HG03558 (cell line): ENCODE measurements around the gene GSG1L.
"Not testable (repeated sequence)": the region's sequence is repeated elsewhere in the genome, so short reads cannot be mapped to it uniquely, and the experiment has no call there.

Experiments used
- ATAC-seq: cut with Tn5 transposase; IDR thresholded peaks from one replicate; pipeline ENCODE4 v1.9.1; 2021; ENCODE audit warnings: moderate number of reproducible peaks; ENCODE audit not compliant: unreplicated experiment; ENCODE audit errors: extremely low read depth

The GSG1L gene

GRCh38 chr16:27993587-27993986 lies 69.9 kb downstream of the GSG1L start:
- ATAC-seq, result no peak

GRCh38 chr16:27991876-27992275 lies 71.6 kb downstream of the GSG1L start:
- ATAC-seq, result no peak

- no peak for ATAC-seq
Observed at GRCh38 chr16:27985981-27986380, 77.5 kb downstream of the GSG1L start.

GRCh38 chr16:27984121-27984520 lies 79.4 kb downstream of the GSG1L start:
- no peak for ATAC-seq

- no peak for ATAC-seq
Observed at GRCh38 chr16:27983244-27983643, 80.3 kb downstream of the GSG1L start.

GRCh38 chr16:27982184-27982583 lies 81.3 kb downstream of the GSG1L start:
- no peak for ATAC-seq

GRCh38 chr16:27980919-27981700 lies 82.4 kb downstream of the GSG1L start:
- no peak for ATAC-seq

- no peak for ATAC-seq
Observed at GRCh38 chr16:27980076-27980775, 83.3 kb downstream of the GSG1L start.

GRCh38 chr16:27979668-27980067 lies 83.8 kb downstream of the GSG1L start:
- not testable (repeated sequence) for ATAC-seq

- no peak for ATAC-seq
Observed at GRCh38 chr16:27978876-27979275, 84.6 kb downstream of the GSG1L start.

GRCh38 chr16:27977966-27978365 lies 85.5 kb downstream of the GSG1L start:
- no peak for ATAC-seq

- no peak for ATAC-seq
Observed at GRCh38 chr16:27976990-27977389, 86.5 kb downstream of the GSG1L start.

GRCh38 chr16:27974896-27975540 lies 88.5 kb downstream of the GSG1L start:
- ATAC-seq, result no peak

GRCh38 chr16:27973678-27974077 lies 89.8 kb downstream of the GSG1L start:
- ATAC-seq, result no peak

- no peak for ATAC-seq
Observed at GRCh38 chr16:27972500-27972899, 91.0 kb downstream of the GSG1L start.

- no peak for ATAC-seq
Observed at GRCh38 chr16:27969574-27969973, 93.9 kb downstream of the GSG1L start.

GRCh38 chr16:27967169-27967568 lies 96.3 kb downstream of the GSG1L start:
- ATAC-seq, result no peak

- no peak for ATAC-seq
Observed at GRCh38 chr16:27966756-27967155, 96.8 kb downstream of the GSG1L start.

GRCh38 chr16:27965801-27966200 lies 97.7 kb downstream of the GSG1L start:
- no peak for ATAC-seq

GRCh38 chr16:27963471-27963965 lies 100.0 kb downstream of the GSG1L start:
- no peak for ATAC-seq

- no peak for ATAC-seq
Observed at GRCh38 chr16:27962197-27962596, 101.3 kb downstream of the GSG1L start.
